Measurements from ENCODE around the gene GPR25.

Gene GPR25

GRCh38 chr1:200873671-200874397 lies 1.1 kb downstream of the GPR25 start:
- no peak for DNase-seq

- no peak for DNase-seq
These were observed 1.9 kb downstream of the GPR25 start for GRCh38 chr1:200874694-200875093.

GRCh38 chr1:200875416-200875815 lies 2.6 kb downstream of the GPR25 start:
- DNase-seq = no peak

DNA sequence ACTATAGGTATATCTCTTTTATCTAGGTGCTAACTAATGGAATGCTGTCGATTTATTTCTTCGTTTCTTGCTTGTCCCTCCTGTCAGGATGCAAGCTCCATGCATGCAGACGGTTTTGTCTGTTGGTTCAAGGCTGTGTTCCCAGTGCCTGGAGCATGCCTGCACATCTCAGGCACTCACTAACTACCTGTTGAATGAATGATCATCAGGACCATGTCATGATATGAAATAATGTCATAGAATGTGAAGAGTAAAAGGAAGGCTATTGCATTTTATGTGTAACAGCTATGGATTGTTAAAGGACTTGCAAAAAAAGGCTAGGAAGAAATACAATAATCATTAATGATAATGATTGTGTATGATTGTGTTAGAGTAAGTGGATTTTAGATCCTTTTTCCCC lies 4.2 kb downstream of the GPR25 start:
- no peak for DNase-seq

DNA sequence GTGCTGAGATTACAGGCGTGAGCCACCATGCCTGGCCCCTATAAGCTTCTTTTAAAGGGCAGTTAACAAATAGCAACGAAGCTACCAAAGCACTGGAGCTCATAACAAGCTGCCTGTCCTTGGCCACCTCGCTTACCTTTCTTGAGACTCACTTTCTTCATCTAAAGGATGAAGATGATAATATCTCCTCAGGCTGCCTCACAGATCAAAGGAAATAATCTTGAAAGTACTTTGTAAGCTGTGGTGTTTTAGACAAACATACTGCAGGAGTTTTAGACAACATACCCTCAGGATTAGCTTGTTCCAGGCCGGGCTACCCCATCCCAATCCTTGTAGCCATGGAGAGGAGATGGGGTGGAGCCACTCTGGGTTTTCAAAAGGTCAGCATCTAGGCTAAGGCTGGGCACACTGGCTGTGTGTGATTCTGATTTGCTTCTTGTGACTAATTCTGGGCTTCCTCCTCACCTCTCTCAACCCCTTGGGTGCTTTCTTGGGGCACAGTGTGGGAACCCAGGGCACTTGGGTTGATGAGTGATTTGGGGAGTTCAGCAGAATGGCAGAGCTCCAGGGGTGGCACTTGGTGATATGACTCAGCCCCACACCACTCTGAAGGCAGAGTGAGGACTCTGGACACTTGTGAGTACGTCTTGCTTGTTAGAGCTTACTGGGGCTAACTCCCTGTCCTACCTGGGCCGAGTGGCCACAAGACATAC lies 5.2 kb downstream of the GPR25 start:
- no peak for DNase-seq

GRCh38 chr1:200880212-200880611 lies 7.4 kb downstream of the GPR25 start:
- no peak for DNase-seq

GRCh38 chr1:200883118-200883517 lies 10.3 kb downstream of the GPR25 start:
- no peak for DNase-seq

- DNase-seq = no peak
These were observed 13.0 kb downstream of the GPR25 start for GRCh38 chr1:200885623-200886402.

DNA sequence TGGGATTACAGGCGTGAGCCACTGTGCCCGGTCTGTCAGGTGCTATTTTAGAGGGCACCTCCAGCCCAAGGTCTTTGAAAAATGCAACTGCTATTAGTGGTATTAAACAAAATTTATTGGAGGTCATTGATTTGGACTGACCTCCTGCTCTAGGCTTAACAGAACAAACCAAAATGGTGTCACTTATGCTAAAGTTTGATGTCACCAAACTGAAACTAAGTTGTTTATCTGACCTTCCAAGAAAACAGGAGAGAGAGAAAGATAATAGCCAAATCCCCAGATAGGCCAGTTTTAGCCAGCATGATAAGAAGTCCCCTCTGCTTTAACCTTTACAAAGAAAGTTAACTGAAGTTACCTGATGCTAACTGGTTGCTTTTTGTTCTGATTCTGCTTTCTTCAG lies 13.8 kb downstream of the GPR25 start:
- no peak for DNase-seq

- no peak for DNase-seq
These were observed 14.3 kb downstream of the GPR25 start for GRCh38 chr1:200887036-200887435.

DNA sequence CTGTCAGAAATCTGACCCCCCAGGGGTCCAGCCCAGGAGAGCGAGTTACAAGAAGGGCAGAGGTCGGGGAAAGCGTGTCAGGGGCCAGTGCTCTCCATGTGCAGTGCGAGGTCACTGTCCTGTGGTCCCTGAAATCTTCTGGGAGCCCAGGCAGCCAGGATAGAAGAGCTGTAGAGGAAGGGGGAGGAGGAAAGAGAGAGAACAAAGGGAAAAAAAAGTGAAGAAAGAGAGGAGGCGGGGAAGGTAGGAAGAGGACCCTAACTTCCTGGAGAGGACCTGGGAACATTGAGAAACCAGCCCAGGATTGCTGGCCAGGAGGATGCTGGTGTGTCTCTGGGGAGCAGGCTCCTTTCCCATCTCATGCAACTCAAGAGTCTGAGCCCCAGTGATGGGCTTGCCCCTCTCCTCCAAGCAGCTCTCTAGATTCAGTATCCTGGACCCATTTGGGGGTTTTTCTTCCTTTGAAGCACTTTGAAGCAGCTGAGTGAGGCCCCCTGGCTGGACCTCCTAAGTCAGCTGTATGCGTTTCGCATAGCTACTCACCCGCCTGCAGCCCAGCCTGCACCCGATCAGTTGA lies 15.1 kb downstream of the GPR25 start:
- DNase-seq = no peak

- no peak for DNase-seq
These were observed 15.6 kb downstream of the GPR25 start for GRCh38 chr1:200888349-200888838.

DNA sequence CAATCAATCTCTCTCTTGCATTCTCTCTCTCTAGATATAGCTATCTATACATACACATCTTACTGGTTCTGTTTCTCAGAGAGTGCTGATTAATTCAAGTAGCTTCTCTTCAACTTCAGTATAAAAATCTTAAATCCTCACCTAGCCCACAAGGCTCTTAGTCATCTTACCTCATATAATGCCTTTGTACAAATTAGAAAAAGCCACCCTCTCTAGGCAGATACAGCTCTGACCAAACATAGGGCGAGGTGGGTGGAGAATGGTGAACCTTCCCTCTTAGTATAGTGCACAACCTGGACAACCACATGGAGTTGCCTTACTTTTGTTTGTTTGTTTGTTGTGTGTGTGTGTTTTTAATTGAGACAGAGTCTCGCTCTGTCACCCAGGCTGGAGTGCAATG lies 16.8 kb downstream of the GPR25 start:
- no peak for DNase-seq

- DNase-seq = no peak
These were observed 17.2 kb downstream of the GPR25 start for GRCh38 chr1:200890027-200890426.

- DNase-seq = peak; percentile 45
These were observed 18.3 kb downstream of the GPR25 start for GRCh38 chr1:200890818-200891773.

DNA sequence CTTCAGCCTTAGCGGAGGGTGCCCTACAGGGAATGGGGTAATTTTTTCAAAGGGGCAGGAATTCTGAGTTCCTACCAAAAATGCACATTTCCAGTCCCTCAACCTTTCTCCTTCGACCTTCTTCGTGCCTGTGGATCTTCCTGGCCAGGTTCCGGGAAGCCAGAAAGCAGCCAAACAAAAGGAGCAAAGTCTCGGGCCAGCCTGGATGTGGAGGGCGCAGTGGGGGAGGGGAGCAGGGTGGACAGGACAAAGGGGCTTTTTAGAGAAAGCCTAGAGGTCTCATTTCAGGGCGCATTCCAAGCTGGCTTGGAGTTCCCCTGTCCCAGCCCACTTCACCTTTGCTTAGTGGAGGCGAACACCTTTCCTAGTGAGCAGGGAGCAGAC lies 19.0 kb downstream of the GPR25 start:
- no peak for DNase-seq

- no peak for DNase-seq
These were observed 19.8 kb downstream of the GPR25 start for GRCh38 chr1:200892546-200892945.

DNA sequence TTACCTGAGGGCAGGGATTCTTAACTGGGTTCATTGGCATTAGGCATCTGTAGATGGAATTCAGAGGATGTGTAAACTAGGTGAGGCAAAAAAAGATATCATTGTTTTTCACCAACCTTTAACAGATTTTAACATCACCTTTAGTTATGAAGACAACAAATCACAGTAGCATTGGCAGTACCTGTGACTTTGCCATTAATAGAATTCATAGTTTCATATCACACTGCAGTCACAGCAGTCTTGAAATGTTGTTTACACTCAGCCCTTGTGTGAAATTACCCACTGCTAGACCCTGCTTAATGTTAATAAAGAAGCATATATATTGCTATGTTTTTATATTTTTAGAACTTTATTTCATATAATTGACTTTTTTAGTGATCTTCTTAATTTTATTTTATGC lies 20.2 kb downstream of the GPR25 start:
- no peak for DNase-seq

- DNase-seq = no peak
These were observed 20.7 kb downstream of the GPR25 start for GRCh38 chr1:200893411-200893901.

DNA sequence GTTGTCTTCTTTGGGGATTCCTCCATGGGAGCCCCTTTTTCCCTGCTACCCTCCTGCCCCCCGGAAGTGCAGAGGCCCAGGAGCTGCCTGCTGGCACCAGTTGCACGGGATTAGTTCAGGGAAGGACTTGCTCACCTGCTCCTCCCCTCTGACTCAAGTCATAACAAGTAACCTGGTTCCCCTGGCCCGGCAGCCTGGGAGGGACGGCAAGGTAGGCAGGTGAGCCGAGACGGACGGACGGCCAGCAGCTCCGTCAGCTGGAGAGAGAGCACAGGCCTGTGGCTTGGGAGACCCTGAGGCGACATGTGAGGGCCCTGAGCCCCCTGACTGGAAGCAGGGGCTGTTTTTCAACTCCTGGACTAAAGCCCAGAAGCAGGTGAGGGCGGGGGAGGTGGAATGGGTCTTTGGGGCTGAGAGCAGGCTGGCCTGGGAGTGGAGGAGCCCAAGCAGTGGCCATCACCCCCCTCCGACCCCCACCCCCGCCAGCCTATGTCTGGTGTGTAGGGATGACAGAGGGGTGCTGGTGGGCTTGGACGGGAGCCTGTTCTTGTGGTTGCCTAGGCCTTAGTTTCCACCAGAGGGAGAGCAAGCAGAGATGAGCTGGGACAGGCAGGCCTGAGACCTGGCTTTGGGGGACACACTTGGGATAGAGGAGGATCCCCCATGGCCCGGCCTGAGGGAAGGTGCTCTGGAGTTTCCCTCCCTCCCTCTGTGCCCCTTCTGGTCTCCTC lies 22.1 kb downstream of the GPR25 start, which contains the start of gene INAVA:
Gene INAVA (plus strand): TSS at position 189 of the 731 bp plus-strand sequence. CDS start 3,501 bp downstream, outside the sequence.
- no peak for DNase-seq

- no peak for DNase-seq
These were observed 22.6 kb downstream of the GPR25 start for GRCh38 chr1:200895443-200895789.
